ENCODE results near the gene CIDEA. TPM values are rescaled to one million over a fixed set of nuclear protein-coding genes. Genes with fewer than 3 reads are reported as not detected.
A peak's percentile ranks its signal among the peaks of the same experiment; 100 is the strongest.

Gene CIDEA
- total and polyA plus RNA-seq, 9 of the 15 experiments (the other 6 are each of a cell fraction or from before 2014, with no cell fraction given): not detected

DNA sequence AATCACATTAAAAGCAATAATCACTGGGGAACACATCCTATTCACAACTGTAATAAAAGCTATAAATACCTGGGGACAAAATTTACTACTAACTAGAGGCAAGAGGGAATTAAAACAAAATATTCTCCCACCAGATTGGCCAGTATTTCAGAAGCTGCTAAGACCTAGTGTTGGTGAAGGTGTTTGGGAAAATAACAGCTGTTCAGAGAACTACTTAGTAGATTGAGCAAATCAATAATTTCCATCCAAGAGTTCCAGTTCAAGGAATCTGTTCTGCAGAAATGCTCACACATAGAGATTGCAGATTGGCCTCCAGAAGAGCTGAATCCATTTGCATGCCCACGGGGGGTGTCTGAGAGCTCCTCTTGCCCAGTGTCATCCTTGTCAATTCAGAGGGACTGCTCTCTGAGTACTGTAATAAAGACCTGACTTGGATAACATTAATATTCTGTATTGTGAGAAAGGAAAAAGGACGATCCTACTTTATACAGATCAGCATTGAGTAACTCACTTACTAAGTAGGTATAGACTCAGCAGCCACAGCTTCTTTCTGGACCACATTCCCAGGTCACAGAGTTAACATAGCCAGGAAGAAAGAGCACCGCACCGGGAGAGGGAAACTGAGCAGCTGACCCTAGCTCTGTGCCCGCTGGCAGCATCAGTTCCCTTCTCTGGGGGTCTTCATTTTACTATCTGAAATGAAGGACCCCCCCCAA is 59.5 kb downstream of the CIDEA start:
- ATAC-seq (no peak), DNase-seq (ENCODE audit: extremely low read depth in 1 of 4, low spot score in 3 of 4) (peak in 1 of 4 experiments; percentile 3), FAIRE-seq (no peak)
- BruUV-seq (replicated peaks): no TSS peak
- H3K4me3 ChIP-seq: no peak overlapping the region
- peaks cover 14 to 24% of the 10 kb centered on the region in 2 experiments; a peak in 4 of 5 replicates for H3K4me1 ChIP-seq (replicated peaks in 1 of 2; ENCODE audit: control insufficient read depth in 2 of 2, insufficient read depth in 2 of 2, low read length in 2 of 2)
- peak; percentile 41 for TF ChIP-seq KDM5B (IDR thresholded peaks at IDR 0.05; ENCODE audit: insufficient replicate concordance, low read depth, low read length)
- 0 out of 2 replicates have a peak, but pooled peaks have one; percentile 44 for TF ChIP-seq RBFOX2 (IDR thresholded peaks at IDR 0.05; ENCODE audit: low read depth, low read length)
- TF ChIP-seq PHB (CRISPR knock-in tag; IDR thresholded peaks at IDR 0.05): no peak
- TF ChIP-seq, protein P1, sequence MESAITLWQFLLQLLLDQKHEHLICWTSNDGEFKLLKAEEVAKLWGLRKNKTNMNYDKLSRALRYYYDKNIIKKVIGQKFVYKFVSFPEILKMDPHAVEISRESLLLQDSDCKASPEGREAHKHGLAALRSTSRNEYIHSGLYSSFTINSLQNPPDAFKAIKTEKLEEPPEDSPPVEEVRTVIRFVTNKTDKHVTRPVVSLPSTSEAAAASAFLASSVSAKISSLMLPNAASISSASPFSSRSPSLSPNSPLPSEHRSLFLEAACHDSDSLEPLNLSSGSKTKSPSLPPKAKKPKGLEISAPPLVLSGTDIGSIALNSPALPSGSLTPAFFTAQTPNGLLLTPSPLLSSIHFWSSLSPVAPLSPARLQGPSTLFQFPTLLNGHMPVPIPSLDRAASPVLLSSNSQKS (CRISPR knock-in tag; IDR thresholded peaks at IDR 0.05): no peak
- TF ChIP-seq POLR2G (IDR thresholded peaks at IDR 0.05; ENCODE audit: low read depth, low read length): 0 out of 2 replicates have a peak, but pooled peaks have one; percentile 19
- 91% methylated on average over 5 of the region's 5 CpGs for WGBS (ENCODE audit: insufficient coverage, low coverage, missing lambda C conversion rate)
- intact Hi-C loops (cut with micrococcal nuclease) (no loop called here), in situ Hi-C loops (cut with MboI) (no loop called here)
- H3K27me3 ChIP-seq (ENCODE audit: control insufficient read depth in 2 of 2, insufficient read depth in 2 of 2, low read length in 2 of 2): no peaks in the 10 kb centered on the region
- H4K20me1 ChIP-seq (replicated peaks; ENCODE audit: control insufficient read depth, insufficient read depth, low read length): no peaks in the 10 kb centered on the region
- peaks cover 53% of the 10 kb centered on the region for H3K79me2 ChIP-seq (ENCODE audit: control insufficient read depth, insufficient read depth, low read length)
- peaks cover 83% of the 10 kb centered on the region for H3K36me3 ChIP-seq (ENCODE audit: control insufficient read depth, insufficient read depth, low read length)
- no peak overlapping the region for H3K27ac ChIP-seq (ENCODE audit: extremely low read depth, low read depth, low read length)
- H3K9ac ChIP-seq (ENCODE audit: insufficient read depth in 1 of 2, low read depth in 2 of 2, low read length in 2 of 2): no peak overlapping the region
- H2AFZ ChIP-seq (ENCODE audit: low read depth, low read length): no peak overlapping the region
- H3K9me1 ChIP-seq (ENCODE audit: control insufficient read depth, insufficient read depth, low read length): no peaks in the 10 kb centered on the region
- H3K4me2 ChIP-seq (ENCODE audit: insufficient read depth, low read length): no peak overlapping the region
- ChIA-PET POLR2A (interaction anchor here (0.6 to 3.2 kb wide), 7 partner anchors 10 to 387 kb away, joined by 3 to 22 read pairs (median 4); no protein-coding TSS in a partner anchor), CTCF (ENCODE audit: low intra/inter-chr PET ratio) (no interaction called here)
- H3K9me3 ChIP-seq (replicated peaks; ENCODE audit: control insufficient read depth, insufficient read depth, low read depth, low read length): peaks cover 25% of the 10 kb centered on the region

All from K562 (cell line).